Activated CD4-positive, alpha-beta T cell treated with anti-CD3 and anti-CD28 coated beads for 1 hour (primary cell): Measurements from ENCODE around the gene ABLIM2.

Source experiments
- DNase-seq: peaks from one replicate; pipeline ENCODE4 v3.0.0-alpha.2; 2020

The ABLIM2 gene

GRCh38 chr4:8174970-8175369 is 16.4 kb upstream of the ABLIM2 start:
- no peak for DNase-seq

GRCh38 chr4:8173492-8174242 is 15.1 kb upstream of the ABLIM2 start:
- DNase-seq = no peak

- DNase-seq = no peak
Observed at GRCh38 chr4:8171984-8172924, 13.6 kb upstream of the ABLIM2 start.

GRCh38 chr4:8171266-8171665 is 12.7 kb upstream of the ABLIM2 start:
- no peak for DNase-seq

GRCh38 chr4:8170341-8170740 is 11.7 kb upstream of the ABLIM2 start:
- no peak for DNase-seq

- no peak for DNase-seq
Observed at GRCh38 chr4:8169763-8170162, 11.2 kb upstream of the ABLIM2 start.

GRCh38 chr4:8168832-8169598 is 10.4 kb upstream of the ABLIM2 start:
- no peak for DNase-seq

- no peak for DNase-seq
Observed at GRCh38 chr4:8168232-8168631, 9.6 kb upstream of the ABLIM2 start.

- no peak for DNase-seq
Observed at GRCh38 chr4:8167815-8168214, 9.2 kb upstream of the ABLIM2 start.

GRCh38 chr4:8167291-8167690 is 8.7 kb upstream of the ABLIM2 start:
- no peak for DNase-seq

GRCh38 chr4:8165374-8165896 is 6.8 kb upstream of the ABLIM2 start:
- no peak for DNase-seq

- no peak for DNase-seq
Observed at GRCh38 chr4:8164687-8165086, 6.1 kb upstream of the ABLIM2 start.

- DNase-seq = no peak
Observed at GRCh38 chr4:8164194-8164565, 5.6 kb upstream of the ABLIM2 start.

- no peak for DNase-seq
Observed at GRCh38 chr4:8163436-8164193, 5.0 kb upstream of the ABLIM2 start.

GRCh38 chr4:8163026-8163425 is 4.4 kb upstream of the ABLIM2 start:
- DNase-seq = no peak

GRCh38 chr4:8162625-8163024 is 4.0 kb upstream of the ABLIM2 start:
- DNase-seq = no peak

GRCh38 chr4:8160572-8160971 is 2.0 kb upstream of the ABLIM2 start:
- DNase-seq = no peak

GRCh38 chr4:8160233-8160560 is 1.6 kb upstream of the ABLIM2 start:
- DNase-seq = no peak

- DNase-seq = no peak
Observed at GRCh38 chr4:8159537-8160232, 1.1 kb upstream of the ABLIM2 start.

GRCh38 chr4:8157944-8158709 is 486 bp downstream of the ABLIM2 start:
- no peak for DNase-seq

- no peak for DNase-seq
Observed at GRCh38 chr4:8157496-8157895, 1.1 kb downstream of the ABLIM2 start.
